GM10248 (cell line): ENCODE results near the gene PCDH19.

Source experiments
- CTCF ChIA-PET: fragments of 300-600 bp; sonication (Branson Sonifier 250); formaldehyde crosslinking; extraction: SDS; loops from one replicate; lab custom pipeline; 2021; ENCODE audit warnings: antibody characterized with exemption; lab: Yijun Ruan, JAX
- POLR2A ChIA-PET: fragments of 350-650 bp; sonication (Branson Sonifier 250); formaldehyde crosslinking; extraction: SDS; loops from one replicate; lab custom pipeline; 2020; ENCODE audit warnings: antibody characterized with exemption; lab: Yijun Ruan, JAX
- DNase-seq: peaks from one replicate; pipeline ENCODE4 v3.0.0; 2012; ENCODE audit errors: extremely low spot score
- CTCF ChIP-seq: IDR thresholded peaks from 2 replicates; pipeline ENCODE4 v1.5.1; 2012; ENCODE audit warnings: mild to moderate bottlenecking, low read depth; ENCODE audit errors: extremely low read depth, missing control alignments, control extremely low read depth

PCDH19 gene

GRCh38 chrX:100248885-100249493 lies 161.1 kb downstream of the PCDH19 start:
- ChIA-PET POLR2A (no interaction called here), CTCF (no interaction called here)
- no peak for DNase-seq
- TF ChIP-seq CTCF, result no peak

- DNase-seq, result no peak
- CTCF ChIA-PET, result no interaction called here
- no peak for TF ChIP-seq CTCF
- POLR2A ChIA-PET, result no interaction called here
These were observed 162.2 kb downstream of the PCDH19 start for GRCh38 chrX:100247826-100248225.

GRCh38 chrX:100244681-100245080 lies 165.4 kb downstream of the PCDH19 start:
- ChIA-PET POLR2A (no interaction called here), CTCF (no interaction called here)
- TF ChIP-seq CTCF, result no peak
- no peak for DNase-seq
